Neural progenitor cell (in vitro differentiated cells): ENCODE results near the gene LMCD1.

Experiments
- CTCF ChIP-seq: fragments of 200-600 bp; sonication (generic); IDR thresholded peaks from 2 replicates; pipeline ENCODE4 v1.5.1; 2017; ENCODE audit warnings: antibody characterized with exemption, mild to moderate bottlenecking
- EZH2 ChIP-seq: fragments of 200-600 bp; sonication (generic); IDR thresholded peaks from 2 replicates; pipeline ENCODE4 v1.6.1; 2017; ENCODE audit warnings: antibody characterized with exemption, mild to moderate bottlenecking, moderate library complexity
- EZH2phosphoT487 ChIP-seq: fragments of 200-600 bp; sonication (generic); IDR thresholded peaks from 2 replicates; pipeline ENCODE4 v1.6.1; 2017; ENCODE audit warnings: antibody characterized with exemption

GRCh38 chr3:8560366-8561007, 58.9 kb downstream of the LMCD1 start:
- TF ChIP-seq CTCF (no peak), EZH2 (no peak), EZH2phosphoT487 (no peak)
